Left lung (tissue), 10 donors: ENCODE measurements around the gene GPX3. TPM values are rescaled to one million over a fixed set of nuclear protein-coding genes. Genes with fewer than 3 reads are reported as not detected.

ENCODE experiments used
- ATAC-seq: fragments of 200-7000 bp; cut with Tn5 transposase; one replicate; pipeline ENCODE4 v1.9.1; 2020; ENCODE audit warnings: moderate library complexity
- DNase-seq, 4 donors: peaks; one replicate each; pipeline ENCODE4 v3.0.0-alpha.2; 2013 to 2020
- H3K27ac ChIP-seq, 2 donors: fragments of 200-600 bp; sonication (generic) in 1 of 2; one replicate each; pipeline versions ENCODE4 v1.5.0 to v1.8.0; 2020 to 2021
- H3K27me3 ChIP-seq, 2 donors: fragments of 200-600 bp; sonication (generic) in 1 of 2; one replicate each; pipeline versions ENCODE4 v1.5.0 to v1.8.0; 2020 to 2021
- H3K36me3 ChIP-seq, 2 donors: fragments of 200-600 bp; sonication (generic) in 1 of 2; one replicate each; pipeline versions ENCODE4 v1.5.0 to v1.8.0; 2020 to 2021
- H3K4me1 ChIP-seq, 2 donors: fragments of 200-600 bp; one replicate each; pipeline ENCODE4 v1.8.0; 2021
- H3K4me3 ChIP-seq, 2 donors: fragments of 200-600 bp; sonication (generic) in 1 of 2; one replicate each; pipeline versions ENCODE4 v1.5.0 to v1.8.0; 2020 to 2021; ENCODE audit warnings: mild to moderate bottlenecking in 1 of 2
- H3K9me3 ChIP-seq, 2 donors: fragments of 200-600 bp; sonication (generic) in 1 of 2; one replicate each; pipeline versions ENCODE4 v1.5.0 to v1.8.0; 2020 to 2021
- intact Hi-C, 2 donors: fragments of 100-400 bp; cut with DNase I; formaldehyde crosslinking; loops; one replicate each; pipeline versions ENCODE4 v1.11.2 to v1.14.2; 2022
- polyA plus RNA-seq, 6 donors: library from polyadenylated mRNA; unstranded; fragments of 120-200 nt; gene quantifications; one replicate each; pipeline ENCODE4 v1.2.1, GENCODE V29; 2013; ENCODE audit not compliant: insufficient read length in 6 of 6
- total RNA-seq, 2 donors: library from RNA; stranded (reverse); fragmentation: NEBNext Ultra II Directional; extraction: Animal tissue kit (Norgen Biotek cat#: 25700); gene quantifications; one replicate each; pipeline ENCODE4 v1.2.1, GENCODE V29; 2021
- TF ChIP-seq, protein P1 (sequence below), 2 donors: fragments of 200-600 bp; sonication (generic) in 1 of 2; IDR thresholded peaks; one replicate each; pipeline versions ENCODE4 v1.5.0 to v1.8.0; 2021; ENCODE audit warnings: antibody characterized with exemption in 2 of 2
- donor health status: DM: no; HTN: yes; CAD: no.
- donor health status: DM: no; HTN: no; CAD: no.

GPX3 gene
- total and polyA plus RNA-seq, 8 donors, result 49.0 to 424 (median 77.2) TPM

DNA sequence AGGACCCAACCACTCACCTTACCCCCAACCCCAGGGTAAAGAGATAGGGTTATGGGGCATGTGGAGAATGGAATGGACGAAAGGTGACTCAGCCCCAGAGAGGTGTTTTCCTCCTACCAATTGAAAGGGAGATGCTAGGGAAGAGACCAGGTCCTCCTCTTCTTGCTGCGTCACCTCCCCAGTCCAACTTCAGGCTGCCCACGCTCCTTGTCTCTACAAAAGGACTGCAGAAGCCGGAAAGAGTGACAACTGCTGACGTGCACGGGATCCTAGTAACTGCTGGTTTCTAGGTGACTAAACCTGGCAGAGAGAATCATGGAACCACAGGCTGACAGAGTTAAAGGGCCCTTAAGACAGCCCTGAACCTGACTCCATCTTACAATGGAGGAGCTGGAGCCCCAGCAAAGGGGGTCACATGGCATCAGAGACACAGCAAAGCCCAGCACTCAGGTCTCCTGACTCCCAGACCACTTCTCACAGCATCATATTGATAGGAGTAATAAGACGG lies 2.2 kb downstream of the GPX3 start:
- intact Hi-C loops, result no loop called here
- H3K27me3 ChIP-seq, result no peaks in the 10 kb centered on the region
- peak overlapping the region; percentile 81 to 84 for H3K27ac ChIP-seq
- peak overlapping the region; percentile 0 to 61 for H3K4me3 ChIP-seq
- ATAC-seq (no peak), DNase-seq (no peak)
- H3K4me1 ChIP-seq, result peaks cover 33 to 85% of the 10 kb centered on the region in 2 donors
- TF ChIP-seq, protein P1, sequence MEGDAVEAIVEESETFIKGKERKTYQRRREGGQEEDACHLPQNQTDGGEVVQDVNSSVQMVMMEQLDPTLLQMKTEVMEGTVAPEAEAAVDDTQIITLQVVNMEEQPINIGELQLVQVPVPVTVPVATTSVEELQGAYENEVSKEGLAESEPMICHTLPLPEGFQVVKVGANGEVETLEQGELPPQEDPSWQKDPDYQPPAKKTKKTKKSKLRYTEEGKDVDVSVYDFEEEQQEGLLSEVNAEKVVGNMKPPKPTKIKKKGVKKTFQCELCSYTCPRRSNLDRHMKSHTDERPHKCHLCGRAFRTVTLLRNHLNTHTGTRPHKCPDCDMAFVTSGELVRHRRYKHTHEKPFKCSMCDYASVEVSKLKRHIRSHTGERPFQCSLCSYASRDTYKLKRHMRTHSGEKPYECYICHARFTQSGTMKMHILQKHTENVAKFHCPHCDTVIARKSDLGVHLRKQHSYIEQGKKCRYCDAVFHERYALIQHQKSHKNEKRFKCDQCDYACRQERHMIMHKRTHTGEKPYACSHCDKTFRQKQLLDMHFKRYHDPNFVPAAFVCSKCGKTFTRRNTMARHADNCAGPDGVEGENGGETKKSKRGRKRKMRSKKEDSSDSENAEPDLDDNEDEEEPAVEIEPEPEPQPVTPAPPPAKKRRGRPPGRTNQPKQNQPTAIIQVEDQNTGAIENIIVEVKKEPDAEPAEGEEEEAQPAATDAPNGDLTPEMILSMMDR (IDR thresholded peaks at IDR 0.05), result no peak
- H3K9me3 ChIP-seq, result no peaks in the 10 kb centered on the region
- peaks cover 0 to 46% of the 10 kb centered on the region in 2 donors for H3K36me3 ChIP-seq

DNA sequence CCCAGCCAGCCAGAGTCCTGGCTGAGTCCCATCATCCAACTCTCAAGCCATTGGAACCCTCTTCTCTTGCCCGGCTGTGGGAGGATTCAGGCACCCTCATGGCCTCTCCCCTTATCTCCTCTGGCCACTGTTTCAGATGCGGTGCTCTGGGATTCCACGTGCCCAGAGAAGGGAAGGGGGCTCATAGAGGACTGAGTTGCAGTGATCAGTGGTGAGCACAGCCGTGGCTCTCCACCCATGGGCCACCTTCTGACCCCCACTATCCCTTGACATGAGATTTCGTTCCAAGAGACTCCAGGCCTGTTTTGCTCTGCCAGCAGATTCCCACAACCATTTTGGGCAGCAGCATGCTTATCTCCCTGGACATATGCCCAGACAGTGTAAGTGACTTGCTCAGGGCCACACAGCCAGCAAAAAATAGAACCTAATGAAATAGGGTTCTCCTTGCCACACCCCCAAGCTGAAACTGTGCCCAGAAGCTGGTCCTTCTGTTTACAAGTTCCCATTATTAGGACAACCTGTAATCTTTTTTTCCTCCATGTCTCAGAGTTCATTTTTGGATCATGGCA lies 2.7 kb downstream of the GPX3 start:
- ATAC-seq, result peak; percentile 8
- DNase-seq, result peak in 1 of 4 donors; percentile 65
- TF ChIP-seq, protein P1 (IDR thresholded peaks at IDR 0.05), result no peak
- Histone ChIP-seq H3K4me3 (peak overlapping the region; percentile 0 to 61), H3K36me3 (peaks cover 0 to 52% of the 10 kb centered on the region in 2 donors), H3K27ac (peak overlapping the region; percentile 81 to 84), H3K9me3 (no peaks in the 10 kb centered on the region), H3K27me3 (no peaks in the 10 kb centered on the region), H3K4me1 (peaks cover 33 to 91% of the 10 kb centered on the region in 2 donors)
- intact Hi-C loops, result no loop called here

GRCh38 chr5:151023651-151024050 lies 3.3 kb downstream of the GPX3 start:
- TF ChIP-seq, protein P1 (IDR thresholded peaks at IDR 0.05), result no peak
- ATAC-seq (peak; percentile 7), DNase-seq (peak in 2 of 4 donors; percentile 61 to 80)
- H3K27me3 ChIP-seq, result no peaks in the 10 kb centered on the region
- H3K27ac ChIP-seq, result peak overlapping the region; percentile 81 to 84
- H3K36me3 ChIP-seq, result peaks cover 0 to 57% of the 10 kb centered on the region in 2 donors
- H3K4me3 ChIP-seq, result peak overlapping the region; percentile 0 to 61
- peaks cover 33 to 96% of the 10 kb centered on the region in 2 donors for H3K4me1 ChIP-seq
- H3K9me3 ChIP-seq, result no peaks in the 10 kb centered on the region
- intact Hi-C loops, result no loop called here

- peaks cover 36 to 91% of the 10 kb centered on the region in 2 donors for H3K4me1 ChIP-seq
Measured at GRCh38 chr5:151024440-151025249, 4.3 kb downstream of the GPX3 start.

More at GRCh38 chr5:151024440-151025249, 4.3 kb downstream of the GPX3 start:
- Histone ChIP-seq H3K27ac (peak overlapping the region; percentile 81 to 84), H3K27me3 (no peaks in the 10 kb centered on the region), H3K9me3 (no peaks in the 10 kb centered on the region), H3K36me3 (peaks cover 0 to 67% of the 10 kb centered on the region in 2 donors), H3K4me3 (peak overlapping the region in 1 of 2 donors; percentile 61)
- DNase-seq (no peak), ATAC-seq (no peak)
- TF ChIP-seq, protein P1 (IDR thresholded peaks at IDR 0.05), result no peak
- intact Hi-C loops, result no loop called here
